ENCODE results near the gene RHO.

RHO gene

DNA sequence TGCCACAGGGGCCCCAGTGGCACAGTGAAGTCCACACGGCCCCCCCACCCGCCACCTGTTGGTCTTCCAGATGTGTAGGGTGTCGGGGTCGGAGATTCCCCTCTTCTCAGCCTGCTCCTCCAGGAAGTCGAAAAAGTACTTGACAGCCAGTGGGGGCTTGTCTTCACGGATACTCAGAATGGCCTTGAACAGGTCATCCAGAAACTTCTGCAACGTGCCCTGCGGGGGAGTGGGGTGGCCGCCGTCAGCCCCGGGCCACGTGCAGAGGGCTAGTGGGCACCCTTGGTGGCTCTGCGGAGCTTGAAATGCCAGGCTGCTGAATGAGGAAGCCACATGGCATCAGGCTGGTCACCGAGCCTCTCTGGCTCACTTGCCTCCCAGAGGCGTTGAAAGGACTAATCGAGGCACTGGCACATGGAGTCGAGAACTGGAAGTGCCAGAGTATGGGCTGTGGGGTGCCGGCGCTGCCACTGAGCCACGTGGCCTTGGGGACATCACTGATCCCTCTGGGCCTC is 31.2 kb downstream of the RHO start:
- no peak for DNase-seq (ENCODE audit: low read depth)
- TF ChIP-seq, protein P1, sequence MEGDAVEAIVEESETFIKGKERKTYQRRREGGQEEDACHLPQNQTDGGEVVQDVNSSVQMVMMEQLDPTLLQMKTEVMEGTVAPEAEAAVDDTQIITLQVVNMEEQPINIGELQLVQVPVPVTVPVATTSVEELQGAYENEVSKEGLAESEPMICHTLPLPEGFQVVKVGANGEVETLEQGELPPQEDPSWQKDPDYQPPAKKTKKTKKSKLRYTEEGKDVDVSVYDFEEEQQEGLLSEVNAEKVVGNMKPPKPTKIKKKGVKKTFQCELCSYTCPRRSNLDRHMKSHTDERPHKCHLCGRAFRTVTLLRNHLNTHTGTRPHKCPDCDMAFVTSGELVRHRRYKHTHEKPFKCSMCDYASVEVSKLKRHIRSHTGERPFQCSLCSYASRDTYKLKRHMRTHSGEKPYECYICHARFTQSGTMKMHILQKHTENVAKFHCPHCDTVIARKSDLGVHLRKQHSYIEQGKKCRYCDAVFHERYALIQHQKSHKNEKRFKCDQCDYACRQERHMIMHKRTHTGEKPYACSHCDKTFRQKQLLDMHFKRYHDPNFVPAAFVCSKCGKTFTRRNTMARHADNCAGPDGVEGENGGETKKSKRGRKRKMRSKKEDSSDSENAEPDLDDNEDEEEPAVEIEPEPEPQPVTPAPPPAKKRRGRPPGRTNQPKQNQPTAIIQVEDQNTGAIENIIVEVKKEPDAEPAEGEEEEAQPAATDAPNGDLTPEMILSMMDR (IDR thresholded peaks at IDR 0.05; ENCODE audit: low read depth, low read length, missing control alignments), result no peak
- in situ Hi-C loops (cut with HindIII; ENCODE audit: low sequenced_read_pairs), result no loop called here
- H3K4me3 ChIP-seq (ENCODE audit: low read depth, low read length), result no peak overlapping the region

DNA sequence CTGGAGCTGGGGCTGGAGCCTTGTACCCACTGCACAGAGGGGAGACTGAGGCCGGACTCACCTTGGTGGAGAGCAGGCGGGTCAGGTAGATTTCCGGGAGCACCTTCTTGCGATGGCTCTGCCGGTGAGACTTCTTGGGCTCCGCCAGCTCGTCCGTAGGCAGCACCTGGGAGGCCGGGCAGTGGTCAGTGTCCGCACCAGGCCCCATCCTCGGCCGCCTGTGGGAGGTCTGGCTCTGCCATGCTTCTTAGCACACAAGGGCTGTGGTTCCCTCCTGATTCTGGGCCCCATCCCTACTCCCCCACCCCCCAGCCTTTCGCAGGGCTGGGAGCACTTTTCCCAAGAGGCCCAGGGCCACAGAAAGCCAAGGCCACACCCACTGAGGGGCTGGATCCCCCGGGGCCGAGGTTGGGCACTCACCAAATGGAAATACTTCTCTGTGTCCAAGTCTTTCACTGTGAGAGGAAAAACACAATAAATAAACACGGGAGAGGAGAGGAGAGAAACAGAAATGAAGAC is 31.9 kb downstream of the RHO start:
- H3K4me3 ChIP-seq (ENCODE audit: low read depth, low read length), result no peak overlapping the region
- DNase-seq (ENCODE audit: low read depth), result no peak
- in situ Hi-C loops (cut with HindIII; ENCODE audit: low sequenced_read_pairs), result no loop called here
- TF ChIP-seq, protein P1 (IDR thresholded peaks at IDR 0.05; ENCODE audit: low read depth, low read length, missing control alignments), result no peak

DNA sequence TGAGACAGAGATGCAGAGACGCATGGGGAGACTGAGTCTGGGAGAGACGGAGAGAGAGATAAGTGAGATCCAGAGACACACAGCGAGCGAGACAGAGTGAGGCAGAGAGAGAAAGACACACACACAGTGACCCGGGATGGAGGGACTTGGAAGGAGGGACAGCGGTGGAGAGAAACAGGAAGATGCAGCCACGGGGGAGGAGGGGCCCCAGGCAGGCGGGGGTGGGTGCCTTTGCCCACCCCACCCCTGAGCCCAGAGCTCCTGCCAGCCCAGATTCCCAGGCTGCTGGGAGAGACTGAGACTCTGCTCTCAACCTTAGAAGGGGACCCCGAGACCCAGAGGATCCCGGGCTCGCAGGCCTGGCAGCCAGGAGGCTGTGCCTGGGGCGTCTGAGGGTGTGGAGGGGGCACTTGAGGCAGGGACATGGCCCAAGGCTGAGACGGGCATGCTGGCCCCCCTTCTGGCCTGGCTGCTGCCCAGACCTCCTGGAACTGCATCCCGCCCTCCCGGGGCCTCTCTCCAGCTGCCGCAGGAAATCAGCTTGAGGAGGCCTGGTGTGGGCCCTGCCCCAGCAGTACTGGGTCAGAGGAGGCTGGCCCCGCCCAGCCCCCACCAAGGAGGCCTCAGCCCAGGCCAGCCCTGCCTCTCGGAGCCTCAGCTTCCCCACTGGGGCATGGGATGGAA is 32.6 kb downstream of the RHO start:
- H3K4me3 ChIP-seq (ENCODE audit: low read depth, low read length), result no peak overlapping the region
- in situ Hi-C loops (cut with HindIII; ENCODE audit: low sequenced_read_pairs), result no loop called here
- DNase-seq (ENCODE audit: low read depth), result peak; percentile 9
- TF ChIP-seq, protein P1 (IDR thresholded peaks at IDR 0.05; ENCODE audit: low read depth, low read length, missing control alignments), result no peak

DNA sequence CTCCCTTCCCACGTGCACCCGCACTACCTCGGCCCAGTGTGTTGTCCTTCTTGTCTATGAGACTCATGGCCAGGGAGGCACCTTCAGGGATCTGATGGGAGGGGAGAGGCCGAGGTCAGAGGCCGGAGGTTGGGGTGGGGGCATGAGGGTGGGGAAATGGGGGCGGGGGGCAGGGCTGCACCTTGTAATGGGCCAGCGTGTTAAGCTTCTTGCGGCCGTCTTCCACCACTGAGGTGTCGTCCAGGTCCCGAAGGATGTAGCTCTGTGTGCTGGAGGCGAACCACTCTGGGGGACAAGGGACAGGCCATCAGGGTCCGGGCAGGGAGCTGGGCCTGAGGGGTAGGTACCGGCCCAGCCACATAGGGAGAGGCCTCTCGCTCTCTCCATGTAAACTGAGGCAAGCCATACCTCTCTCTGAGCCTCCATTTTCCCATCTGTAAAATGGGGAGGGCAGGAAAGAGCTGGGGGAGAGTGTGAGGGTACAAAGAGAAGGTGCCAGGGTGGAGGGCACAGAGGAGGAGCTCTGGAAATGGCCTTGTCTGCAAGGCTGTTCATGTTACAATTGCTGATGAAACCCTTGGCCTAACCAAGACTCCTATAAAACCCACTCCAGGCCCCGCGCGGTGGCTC is 33.3 kb downstream of the RHO start:
- in situ Hi-C loops (cut with HindIII; ENCODE audit: low sequenced_read_pairs), result no loop called here
- TF ChIP-seq, protein P1 (IDR thresholded peaks at IDR 0.05; ENCODE audit: low read depth, low read length, missing control alignments), result no peak
- DNase-seq (ENCODE audit: low read depth), result no peak
- no peak overlapping the region for H3K4me3 ChIP-seq (ENCODE audit: low read depth, low read length)

DNA sequence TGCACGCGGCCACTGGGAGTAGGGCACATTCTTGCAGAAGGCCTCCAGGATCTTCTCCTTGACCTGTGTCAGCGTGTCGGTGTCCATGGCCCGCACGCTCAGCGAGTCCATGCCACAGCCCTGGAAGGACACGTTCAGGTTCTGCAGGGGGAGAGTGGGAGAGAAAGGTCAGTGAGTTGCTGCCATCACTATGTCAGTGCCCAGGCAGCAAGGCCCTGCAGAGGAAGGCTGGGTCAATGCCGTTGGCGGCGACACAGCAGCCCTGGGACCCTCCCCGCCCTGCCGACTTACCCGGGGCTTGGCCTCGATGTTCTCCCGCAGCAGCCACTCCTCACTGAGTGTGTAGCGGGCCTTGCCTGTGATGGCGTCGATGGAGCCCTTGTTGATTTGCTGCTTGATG is 34.4 kb downstream of the RHO start:
- in situ Hi-C loops (cut with HindIII; ENCODE audit: low sequenced_read_pairs), result no loop called here
- DNase-seq (ENCODE audit: low read depth), result no peak

DNA sequence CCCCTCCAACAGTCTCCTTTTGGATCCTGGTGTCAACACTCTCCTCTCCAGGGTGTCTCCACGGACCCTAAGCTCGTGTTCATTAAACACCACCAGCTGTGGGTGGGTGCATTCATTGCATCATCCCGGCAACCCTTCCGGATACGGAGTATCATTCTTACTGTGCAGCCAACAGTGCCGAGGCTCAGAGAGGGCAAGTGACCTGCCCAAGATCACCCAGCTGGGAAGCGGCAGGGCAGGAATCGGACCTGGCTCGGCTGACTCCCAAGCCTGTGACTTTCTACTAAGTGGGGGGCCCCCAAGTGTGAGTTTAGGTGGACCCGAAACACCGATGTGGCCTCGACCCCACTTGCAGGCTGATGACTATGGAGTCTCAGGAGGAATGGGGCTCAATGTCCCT is 34.9 kb downstream of the RHO start:
- in situ Hi-C loops (cut with HindIII; ENCODE audit: low sequenced_read_pairs), result no loop called here

More for the DNA sequence above, 34.4 kb downstream of the RHO start:
- H3K4me3 ChIP-seq (ENCODE audit: low read depth, low read length), result no peak overlapping the region
- TF ChIP-seq, protein P1 (IDR thresholded peaks at IDR 0.05; ENCODE audit: low read depth, low read length, missing control alignments), result no peak

More for the DNA sequence above, 34.9 kb downstream of the RHO start:
- no peak overlapping the region for H3K4me3 ChIP-seq (ENCODE audit: low read depth, low read length)
- DNase-seq (ENCODE audit: low read depth), result no peak
- TF ChIP-seq, protein P1 (IDR thresholded peaks at IDR 0.05; ENCODE audit: low read depth, low read length, missing control alignments), result no peak

Measured in astrocyte of the cerebellum (primary cell).